GM19395 (cell line): ENCODE measurements around the gene CNTN5.
A peak's percentile ranks its signal among the peaks of the same experiment; 100 is the strongest.

Experiments used
- ATAC-seq: cut with Tn5 transposase; IDR thresholded peaks from one replicate; pipeline ENCODE4 v1.9.1; 2021; ENCODE audit warnings: mild to moderate bottlenecking, moderate library complexity; ENCODE audit not compliant: unreplicated experiment

CNTN5 gene

DNA sequence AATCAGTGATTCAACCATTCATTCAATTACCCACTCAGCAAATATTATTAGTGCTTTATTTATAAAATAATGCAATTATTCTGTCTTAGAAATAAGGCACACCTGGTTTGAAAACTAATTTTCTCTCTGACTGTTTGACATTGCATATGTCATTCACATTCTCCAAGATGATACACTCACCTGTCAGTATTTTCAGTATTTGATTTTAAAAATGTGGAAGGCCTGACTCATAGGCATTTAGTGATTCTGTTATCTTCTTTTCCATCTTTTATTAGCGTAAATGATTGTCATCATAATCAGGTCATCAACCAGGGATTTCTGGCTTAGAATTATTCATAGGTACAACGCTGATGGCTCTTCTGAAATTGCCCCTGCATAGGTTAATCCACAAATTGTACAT, 480.9 kb downstream of the CNTN5 start:
- ATAC-seq, result no peak

DNA sequence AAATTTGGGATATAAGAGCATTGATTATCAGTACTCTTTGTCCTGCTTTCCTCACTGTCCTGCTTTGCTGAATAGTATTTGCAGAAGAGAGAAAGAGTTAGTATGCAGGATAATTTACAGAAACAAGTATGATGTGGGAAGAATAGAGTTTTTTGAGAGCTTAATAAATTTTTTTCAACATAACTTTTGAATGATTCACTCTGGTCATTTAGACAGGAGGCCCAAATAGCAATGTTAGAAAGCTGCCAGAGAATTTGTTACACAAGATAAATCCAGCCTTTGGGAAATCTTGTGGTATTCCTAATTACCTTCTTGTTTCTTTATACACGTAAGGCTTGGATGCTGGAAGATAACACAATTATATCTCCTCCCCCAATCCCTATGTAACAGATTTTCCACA, 484.6 kb downstream of the CNTN5 start:
- ATAC-seq, result no peak

DNA sequence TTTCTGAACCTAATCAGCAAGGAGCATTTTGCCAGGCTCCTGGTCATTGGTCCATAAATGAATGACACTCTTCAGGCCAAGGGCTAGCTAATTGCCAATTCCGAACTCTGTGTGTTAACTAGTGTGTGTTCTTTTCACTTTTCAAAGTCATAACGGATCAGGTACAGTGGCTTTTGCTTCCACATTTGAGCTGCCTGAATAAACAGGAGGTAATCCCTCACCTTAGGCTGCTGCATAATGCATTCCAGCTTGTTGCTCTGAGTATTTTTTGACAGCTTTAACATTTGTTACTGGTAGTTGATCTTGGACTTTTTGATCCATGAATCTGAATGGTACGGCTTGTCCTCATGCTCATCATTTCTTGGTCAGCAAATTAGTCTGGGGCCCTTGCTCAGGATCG, 485.1 kb downstream of the CNTN5 start:
- no peak for ATAC-seq

DNA sequence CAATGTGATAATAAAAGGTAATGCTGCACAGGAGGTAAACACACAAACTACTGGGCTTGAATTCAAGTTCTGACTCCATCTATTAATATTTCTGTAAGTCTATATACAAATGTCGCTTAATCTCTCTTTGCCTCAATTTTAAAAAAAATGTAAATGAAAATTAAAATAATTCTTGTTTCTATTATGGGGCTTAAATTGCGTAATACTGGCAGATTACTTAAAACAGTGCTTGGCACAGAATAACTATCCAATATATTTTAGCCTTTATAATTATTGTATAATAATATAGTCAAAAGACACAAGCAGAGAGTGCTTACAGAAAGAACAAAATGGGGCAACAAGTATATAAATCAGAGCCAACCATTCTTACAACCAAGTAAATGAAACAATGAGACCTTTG, 489.1 kb downstream of the CNTN5 start:
- no peak for ATAC-seq

DNA sequence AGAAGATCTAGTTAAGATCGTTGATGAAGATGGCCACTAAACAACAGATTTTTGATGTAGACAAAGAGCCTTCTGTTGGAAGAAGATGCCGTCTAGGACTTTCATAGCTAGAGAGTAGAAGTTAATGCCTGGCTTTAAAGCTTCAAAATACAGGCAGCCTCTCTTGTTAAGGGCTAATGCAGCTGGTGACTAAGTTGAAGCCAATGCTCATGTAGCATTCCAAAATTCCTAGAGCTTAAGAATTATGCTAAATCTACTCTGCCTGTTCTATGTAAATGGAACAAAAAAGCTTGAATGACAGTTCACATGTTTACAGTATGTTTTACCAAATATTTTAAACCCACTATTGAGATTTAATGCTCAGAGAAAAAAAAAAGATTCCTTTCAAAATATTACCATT, 492.6 kb downstream of the CNTN5 start:
- no peak for ATAC-seq

DNA sequence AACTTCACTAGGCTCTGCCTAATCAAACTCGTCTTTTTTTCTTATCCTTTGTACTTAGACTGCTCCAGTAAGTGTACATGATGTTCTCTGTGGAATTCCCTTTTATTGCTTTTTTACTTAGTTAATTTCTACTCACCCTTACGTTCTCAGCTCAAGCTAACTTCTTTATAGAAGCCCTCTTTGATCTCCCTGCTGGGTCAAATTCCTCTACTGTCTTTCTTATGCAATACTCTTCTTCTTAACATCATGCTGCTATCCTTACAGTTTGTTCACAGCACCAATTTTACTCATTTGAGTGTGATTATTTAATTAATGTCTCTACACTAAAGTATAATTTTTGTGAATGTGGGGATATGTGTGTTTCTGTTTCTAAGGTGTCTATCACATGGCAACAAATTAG, 498.3 kb downstream of the CNTN5 start:
- ATAC-seq, result no peak

DNA sequence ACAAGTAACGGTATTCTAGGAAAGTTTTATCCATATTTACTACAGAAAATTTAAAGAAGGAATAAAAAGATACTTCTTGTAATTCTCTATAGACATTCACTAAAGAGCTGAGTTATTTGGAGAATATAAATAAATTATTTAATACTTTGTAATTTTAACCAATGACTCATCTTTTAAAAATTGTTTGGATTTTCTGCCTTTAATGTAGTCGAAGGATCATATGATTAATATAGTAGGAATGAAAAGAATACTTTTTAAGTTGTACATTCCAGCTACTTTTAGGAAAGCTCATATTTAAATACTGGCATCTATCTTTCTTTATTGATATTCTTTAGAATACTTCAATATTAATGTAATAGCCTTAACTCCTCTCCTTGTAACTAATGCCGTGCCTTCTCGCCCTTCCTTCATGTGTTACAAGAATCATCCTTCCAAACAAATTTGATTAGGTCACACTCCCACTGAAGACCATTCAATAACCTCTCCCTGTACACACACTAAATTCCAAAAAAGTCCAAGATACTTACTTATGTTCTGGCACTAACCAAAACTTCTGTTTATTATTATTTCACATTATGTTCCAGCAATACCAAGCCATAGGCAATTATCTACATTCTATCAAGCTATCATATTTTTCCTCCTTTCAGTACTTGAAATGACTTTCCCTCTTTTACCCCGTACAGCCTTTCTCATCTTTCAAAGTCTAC, 501.9 kb downstream of the CNTN5 start:
- no peak for ATAC-seq

DNA sequence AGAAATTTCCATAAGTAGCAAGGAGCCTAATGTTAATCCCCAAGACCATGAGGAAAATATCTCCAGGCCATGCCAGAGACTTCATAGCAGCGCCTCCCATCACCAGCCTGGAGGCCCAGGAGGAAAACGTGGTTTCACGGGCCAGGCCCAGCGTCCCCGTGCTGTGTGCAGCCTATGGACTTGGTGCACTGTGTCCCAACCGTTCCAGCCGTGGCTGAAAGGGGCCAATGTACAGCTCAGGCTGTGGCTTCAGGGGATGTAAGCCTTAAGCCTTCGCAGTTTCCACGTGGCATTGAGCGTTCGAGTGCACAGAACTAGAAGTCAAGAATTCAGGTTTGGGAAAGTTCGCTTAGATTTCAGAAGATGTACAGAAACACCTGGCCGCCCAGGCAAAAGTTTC, 510.7 kb downstream of the CNTN5 start:
- no peak for ATAC-seq

DNA sequence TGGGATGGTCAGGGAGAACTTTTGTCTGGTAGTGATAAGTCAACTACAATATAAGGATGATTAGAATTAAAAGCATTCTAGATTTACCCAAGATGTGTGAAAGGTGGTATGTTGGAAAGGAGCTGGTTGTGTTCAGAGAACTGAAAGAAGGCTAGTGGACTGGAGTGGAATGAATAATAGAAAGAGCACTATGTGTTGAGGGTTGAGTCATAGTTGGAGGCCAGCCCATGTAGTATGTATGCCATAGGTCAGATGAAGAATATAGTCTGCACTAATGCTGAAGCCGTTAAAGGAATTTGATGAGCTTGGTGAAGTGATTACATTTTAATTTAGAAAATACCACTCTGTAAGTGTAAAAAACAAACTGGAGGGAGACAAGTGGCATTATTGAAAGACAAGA, 514.1 kb downstream of the CNTN5 start:
- ATAC-seq, result peak; percentile 50

DNA sequence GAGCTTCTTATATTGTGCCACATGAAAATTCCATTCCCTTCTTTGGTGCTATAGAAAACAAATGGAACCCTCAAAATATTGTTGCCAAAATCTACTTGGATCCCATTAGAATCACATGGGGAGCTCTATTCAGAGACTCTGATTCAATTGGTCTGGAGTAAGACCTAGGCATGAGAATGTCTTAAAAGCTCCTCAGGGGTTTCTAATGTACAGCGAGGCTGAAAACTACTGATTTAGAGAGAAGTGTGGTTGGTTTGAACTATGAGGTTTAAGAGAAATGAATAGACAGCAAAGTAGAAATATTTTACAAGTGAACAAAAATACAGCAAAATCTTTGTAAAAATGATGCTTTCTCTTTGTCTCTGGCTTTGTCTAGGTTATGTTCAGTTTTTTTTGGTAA, 514.7 kb downstream of the CNTN5 start:
- ATAC-seq, result peak; percentile 77

DNA sequence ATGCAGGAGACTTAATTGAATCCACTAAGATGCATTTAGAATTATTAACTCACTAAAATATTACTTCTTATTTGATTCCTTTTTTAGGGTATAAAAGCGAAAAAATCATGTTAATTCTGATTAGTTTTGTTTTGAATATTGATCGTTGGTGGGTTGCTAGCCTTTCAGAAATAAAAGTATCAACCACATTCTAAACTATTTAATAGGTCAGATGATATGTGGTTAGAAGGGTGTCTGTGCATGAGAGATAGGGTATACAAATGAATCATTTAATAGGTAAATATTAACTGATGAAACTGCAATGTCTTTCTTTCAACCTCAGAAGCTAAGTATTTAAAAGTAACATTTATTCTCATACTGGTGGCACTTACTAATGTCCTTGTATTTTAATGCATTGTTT, 515.1 kb downstream of the CNTN5 start:
- peak; percentile 78 for ATAC-seq

DNA sequence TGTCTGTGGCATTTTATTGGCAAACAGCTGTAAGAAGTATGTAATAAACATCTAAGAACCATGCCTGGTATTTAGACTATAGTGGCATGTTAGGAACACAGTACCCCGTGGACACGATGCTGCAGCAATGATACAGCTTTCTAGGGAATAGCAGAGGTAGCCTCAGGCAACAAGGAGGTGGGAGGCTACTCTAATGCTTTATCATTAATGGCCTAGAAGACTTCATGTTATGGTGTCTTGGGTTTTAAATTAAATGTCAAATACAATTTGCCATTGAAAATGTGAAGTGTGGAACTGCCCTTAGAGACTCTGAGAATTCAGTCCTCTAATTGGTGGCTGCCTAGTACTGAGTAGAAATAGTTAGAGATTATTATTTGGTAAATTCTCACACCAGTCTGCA, 516.9 kb downstream of the CNTN5 start:
- ATAC-seq, result no peak

DNA sequence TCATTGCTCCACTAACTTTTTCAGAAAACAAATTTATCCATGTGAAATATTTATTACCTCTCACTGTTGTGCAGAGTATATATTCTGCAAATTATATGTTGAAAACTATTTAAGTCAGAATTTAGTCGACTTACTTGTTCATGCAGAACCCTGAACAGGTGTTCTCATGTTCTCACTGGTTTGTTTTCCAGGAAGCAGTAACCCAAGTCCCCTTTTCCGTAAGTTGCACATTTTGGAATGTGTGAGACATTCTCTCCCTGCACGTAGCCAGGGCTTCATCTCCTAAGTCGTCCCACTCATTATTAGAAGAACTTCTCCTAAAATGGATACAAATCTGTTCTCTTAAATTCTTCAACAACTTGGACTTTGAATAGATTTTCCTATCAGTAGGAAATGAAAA, 524.9 kb downstream of the CNTN5 start:
- no peak for ATAC-seq

DNA sequence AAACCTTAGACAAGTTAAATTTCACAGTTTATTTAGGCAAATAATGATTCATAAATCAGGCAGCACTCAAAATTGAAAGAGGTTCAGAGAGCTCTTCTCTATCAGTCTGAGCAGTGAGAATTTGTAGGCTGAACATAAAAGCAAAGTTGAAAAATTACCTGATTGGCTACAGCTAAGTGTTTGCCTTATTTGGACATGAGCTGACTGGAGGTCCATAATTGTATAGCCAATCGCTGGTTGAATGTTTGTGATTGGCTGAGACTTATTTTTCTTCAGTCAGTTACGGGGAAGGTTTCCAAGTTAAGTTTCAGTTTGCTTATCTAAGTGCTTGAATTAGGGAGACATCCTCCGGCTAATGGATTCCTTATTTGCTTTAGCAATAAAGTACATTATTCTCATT, 527.5 kb downstream of the CNTN5 start:
- no peak for ATAC-seq

DNA sequence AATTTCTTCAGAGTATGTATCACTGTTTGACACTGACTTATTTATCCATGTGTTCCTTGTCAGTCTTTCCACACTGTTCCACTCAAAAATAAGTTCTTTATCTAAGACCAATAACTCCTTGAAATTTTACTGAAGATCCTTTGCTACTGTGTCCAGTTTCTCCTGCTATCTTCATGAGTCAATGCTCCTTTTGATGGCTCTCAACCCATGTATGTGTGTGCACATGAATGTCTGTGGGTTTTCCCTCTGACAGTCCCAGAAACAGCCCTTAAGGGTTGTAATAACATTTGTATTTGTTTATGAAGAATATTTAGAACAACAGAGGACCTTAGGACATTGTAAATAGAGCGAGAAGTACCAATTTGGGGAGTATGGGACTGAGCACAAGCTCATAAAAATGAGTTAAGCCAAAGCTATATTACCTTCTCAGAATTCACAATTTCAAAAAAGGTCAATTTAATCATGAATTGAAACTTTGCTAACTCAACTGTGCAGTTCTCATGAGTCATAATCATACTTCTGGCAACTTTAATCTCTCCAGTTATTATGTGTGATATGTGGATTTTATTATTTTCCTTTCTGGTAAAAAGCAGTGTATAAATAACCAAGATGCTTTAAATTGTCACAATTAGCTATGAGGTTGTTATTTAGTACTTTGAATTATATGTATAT, 533.6 kb downstream of the CNTN5 start:
- ATAC-seq, result peak; percentile 49

DNA sequence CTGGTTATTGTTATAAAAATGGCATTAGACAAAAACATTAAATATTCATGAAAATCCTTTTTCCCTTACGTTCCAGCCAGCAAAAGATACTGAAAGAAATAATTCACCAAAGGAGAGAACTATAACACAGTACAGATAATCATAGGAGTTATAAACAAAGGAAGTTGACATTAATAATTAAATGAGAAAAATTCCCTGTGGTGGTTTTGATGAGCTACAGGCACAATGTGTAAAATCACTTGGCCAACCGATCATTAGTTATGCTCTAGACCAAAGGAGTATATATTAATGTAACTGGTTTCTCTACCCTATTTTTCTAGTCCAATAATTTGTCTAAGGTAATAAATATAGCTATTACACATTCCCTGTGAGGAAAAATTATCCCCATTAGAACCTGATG, 534.7 kb downstream of the CNTN5 start:
- ATAC-seq, result no peak

DNA sequence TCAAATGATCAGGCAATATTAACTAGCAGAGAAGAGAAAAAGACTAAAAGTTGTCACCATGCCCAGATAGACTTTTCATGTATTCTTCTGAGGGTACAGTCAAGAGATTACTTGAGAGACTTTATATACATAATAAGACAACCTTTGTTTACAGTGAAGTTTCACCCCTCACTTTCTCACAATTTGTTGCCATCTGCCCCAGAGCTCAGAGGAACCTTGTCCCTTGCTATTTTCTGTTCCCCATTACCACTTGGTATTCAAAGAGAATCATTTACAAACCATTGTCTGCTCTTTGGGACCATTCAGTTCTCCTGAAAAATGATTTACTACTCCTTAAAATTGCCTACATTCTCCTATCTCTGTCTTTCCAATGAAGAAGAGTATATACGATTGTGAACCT, 544.6 kb downstream of the CNTN5 start:
- ATAC-seq, result peak; percentile 60

DNA sequence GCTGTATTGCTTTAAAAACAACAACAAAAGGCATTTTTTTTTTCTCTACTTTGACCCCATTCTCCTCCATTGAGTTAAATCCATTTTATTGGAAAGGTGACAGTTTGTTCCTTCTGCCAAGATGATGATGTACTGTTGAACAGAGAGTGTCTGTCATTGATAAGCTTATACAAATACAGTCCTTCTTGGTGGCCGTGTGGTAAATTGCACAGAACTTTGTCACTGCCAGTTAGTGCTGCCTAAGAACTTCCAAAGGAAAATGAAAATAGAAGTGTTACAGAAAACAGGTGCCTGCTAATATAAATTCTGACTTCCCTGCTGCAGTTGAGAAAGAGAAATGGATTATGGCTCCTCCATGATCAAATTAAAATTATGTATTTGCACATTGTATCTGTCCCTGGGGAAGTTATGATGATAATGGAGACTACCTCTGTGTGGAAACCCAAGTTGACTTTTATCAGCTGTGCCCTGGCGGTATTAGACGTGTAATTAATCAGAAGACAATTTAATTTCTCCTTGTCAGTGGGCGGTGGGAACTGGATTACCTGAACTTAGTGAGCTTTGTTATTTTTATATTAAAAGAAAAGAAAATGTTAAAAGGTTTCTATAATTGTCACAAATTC, 546.7 kb downstream of the CNTN5 start:
- ATAC-seq, result no peak

DNA sequence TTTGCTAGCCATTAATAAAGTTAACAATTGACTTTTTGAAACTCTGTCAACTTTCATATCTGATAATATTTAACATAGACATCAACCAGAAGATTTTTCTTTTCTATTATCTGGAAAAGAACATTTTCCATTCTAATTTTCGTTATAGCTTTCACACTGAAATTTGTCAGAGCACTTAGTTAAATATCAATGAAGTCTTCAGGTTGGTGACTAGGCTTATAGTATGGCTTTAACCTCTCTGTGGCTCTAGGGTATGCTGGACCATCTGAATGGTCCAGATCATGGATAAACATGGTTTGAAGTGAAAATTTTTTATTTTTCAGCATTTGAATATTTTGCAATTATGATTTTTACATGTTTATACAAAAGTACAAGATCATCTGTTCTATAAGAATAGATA, 548.1 kb downstream of the CNTN5 start:
- ATAC-seq, result no peak

DNA sequence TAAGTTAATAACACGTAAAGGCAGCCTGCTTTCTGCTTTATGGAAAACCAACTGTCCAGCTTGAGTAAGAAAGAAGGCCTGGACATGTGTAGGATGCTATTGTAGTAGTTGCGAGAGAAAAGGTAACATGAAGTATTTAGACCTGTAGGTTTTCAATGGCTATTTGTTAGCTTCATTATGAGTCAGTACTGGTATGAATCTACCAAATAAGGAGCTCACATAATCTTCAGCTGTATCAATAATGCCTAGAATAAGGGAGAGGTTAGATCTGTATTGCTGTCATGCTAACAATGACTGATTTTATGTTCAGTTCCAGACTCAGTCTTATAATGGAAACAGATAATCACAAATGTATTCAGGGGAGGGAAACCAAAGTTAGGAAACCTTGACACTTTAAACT, 550.3 kb downstream of the CNTN5 start:
- ATAC-seq, result peak; percentile 73

DNA sequence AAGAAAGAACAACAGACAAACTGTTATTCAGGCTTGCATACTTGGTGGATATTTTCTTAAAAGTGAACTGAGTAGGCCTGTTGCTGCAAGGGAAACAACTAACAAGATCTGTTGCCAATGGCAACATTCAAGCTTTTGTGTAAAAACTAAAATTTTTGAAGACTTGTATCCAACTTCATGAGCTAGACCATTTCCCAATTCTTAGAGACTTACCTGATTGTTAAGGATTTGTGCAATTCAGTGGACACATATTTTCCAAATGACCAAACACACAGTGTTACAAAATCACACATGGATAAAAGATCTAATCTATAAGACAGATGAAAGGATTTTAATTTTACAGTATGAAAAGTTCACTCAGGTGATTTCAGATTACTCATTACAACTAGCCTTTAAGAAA, 564.1 kb downstream of the CNTN5 start:
- no peak for ATAC-seq

DNA sequence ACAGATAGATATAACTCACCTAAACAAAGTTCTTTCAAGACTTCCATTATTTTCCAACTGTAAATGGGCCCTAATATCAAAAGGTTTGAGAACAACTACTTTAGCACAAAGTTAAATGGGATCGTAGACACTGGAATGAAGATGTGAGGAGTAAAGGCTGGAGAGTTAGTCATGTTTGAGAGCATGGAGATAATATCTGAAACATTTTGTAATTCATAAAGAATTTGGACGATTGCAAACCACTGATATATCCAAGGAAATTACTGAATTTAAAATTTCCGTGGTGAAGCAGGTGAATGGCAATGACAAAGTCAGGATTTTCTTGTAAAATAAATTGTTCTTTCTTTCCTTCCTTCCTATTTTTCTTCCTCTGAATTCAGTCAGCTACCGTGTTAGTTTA, 564.9 kb downstream of the CNTN5 start:
- ATAC-seq, result no peak
